Chondrocyte (in vitro differentiated cells): ENCODE measurements around the gene DENND1B. TPM values are rescaled to one million over a fixed set of nuclear protein-coding genes. Genes with fewer than 3 reads are reported as not detected.

Experiments
- DNase-seq: peaks from one replicate; pipeline ENCODE4 v3.0.0; 2021; ENCODE audit warnings: mixed read lengths, low spot score
- H3K27ac Mint-ChIP-seq: one replicate; pipeline ENCODE4 v1.8.0; 2021; ENCODE audit warnings: mild to moderate bottlenecking, moderate library complexity, mixed read lengths; ENCODE audit not compliant: unreplicated experiment
- H3K27me3 Mint-ChIP-seq: 2 replicates; pipeline ENCODE4 v1.8.0; 2021; ENCODE audit warnings: low read depth, mixed read lengths
- H3K36me3 Mint-ChIP-seq: 2 replicates; pipeline ENCODE4 v1.8.0; 2021; ENCODE audit warnings: low read depth, mixed read lengths
- H3K4me1 Mint-ChIP-seq: 2 replicates; pipeline ENCODE4 v1.8.0; 2021; ENCODE audit warnings: low read depth, mild to moderate bottlenecking, mixed read lengths
- H3K4me3 Mint-ChIP-seq: one replicate; pipeline ENCODE4 v1.8.0; 2021; ENCODE audit warnings: mild to moderate bottlenecking, moderate library complexity, mixed read lengths; ENCODE audit not compliant: unreplicated experiment
- H3K9me3 Mint-ChIP-seq: 2 replicates; pipeline ENCODE4 v1.8.0; 2021; ENCODE audit warnings: low read depth, mixed read lengths
- total RNA-seq: library from RNA; stranded (reverse); gene quantifications from 3 replicates; pipeline ENCODE4 v1.2.1, GENCODE V29; 2021
- TF ChIP-seq, protein P1 (sequence below): fragments of 200-600 bp; sonication (generic); IDR thresholded peaks from 2 replicates; pipeline ENCODE4 v1.5.0; 2021; ENCODE audit warnings: antibody characterized with exemption, mild to moderate bottlenecking, moderate library complexity

The DENND1B gene
- total RNA-seq, 1 donor from 2014 or later = 10.9 TPM

DNA sequence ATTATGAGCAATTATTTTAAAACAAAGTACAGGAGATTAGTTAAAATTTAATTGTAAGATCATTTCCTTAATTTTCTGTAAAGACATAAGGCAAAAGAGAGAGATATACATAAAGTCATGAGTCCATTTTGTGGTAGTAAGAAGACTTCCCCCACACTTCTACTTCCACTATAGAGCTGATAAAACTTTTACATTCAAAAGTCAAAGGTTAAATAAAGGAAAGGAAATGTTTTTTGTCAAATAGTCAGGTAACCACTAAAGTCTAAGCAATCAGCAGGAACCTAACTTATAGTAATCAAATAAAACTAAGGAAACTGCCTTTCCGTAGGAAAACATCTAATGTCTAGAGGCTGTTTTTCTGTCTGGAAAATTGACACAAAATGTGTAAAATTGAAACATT, 110.9 kb downstream of the DENND1B start:
- H3K4me1 Mint-ChIP-seq = peaks cover 23% of the 10 kb centered on the region
- no peaks in the 10 kb centered on the region for H3K27me3 Mint-ChIP-seq
- H3K36me3 Mint-ChIP-seq = no peaks in the 10 kb centered on the region
- no peak overlapping the region for H3K27ac Mint-ChIP-seq
- no peak for DNase-seq
- H3K4me3 Mint-ChIP-seq = no peak overlapping the region
- no peaks in the 10 kb centered on the region for H3K9me3 Mint-ChIP-seq
- TF ChIP-seq, protein P1, sequence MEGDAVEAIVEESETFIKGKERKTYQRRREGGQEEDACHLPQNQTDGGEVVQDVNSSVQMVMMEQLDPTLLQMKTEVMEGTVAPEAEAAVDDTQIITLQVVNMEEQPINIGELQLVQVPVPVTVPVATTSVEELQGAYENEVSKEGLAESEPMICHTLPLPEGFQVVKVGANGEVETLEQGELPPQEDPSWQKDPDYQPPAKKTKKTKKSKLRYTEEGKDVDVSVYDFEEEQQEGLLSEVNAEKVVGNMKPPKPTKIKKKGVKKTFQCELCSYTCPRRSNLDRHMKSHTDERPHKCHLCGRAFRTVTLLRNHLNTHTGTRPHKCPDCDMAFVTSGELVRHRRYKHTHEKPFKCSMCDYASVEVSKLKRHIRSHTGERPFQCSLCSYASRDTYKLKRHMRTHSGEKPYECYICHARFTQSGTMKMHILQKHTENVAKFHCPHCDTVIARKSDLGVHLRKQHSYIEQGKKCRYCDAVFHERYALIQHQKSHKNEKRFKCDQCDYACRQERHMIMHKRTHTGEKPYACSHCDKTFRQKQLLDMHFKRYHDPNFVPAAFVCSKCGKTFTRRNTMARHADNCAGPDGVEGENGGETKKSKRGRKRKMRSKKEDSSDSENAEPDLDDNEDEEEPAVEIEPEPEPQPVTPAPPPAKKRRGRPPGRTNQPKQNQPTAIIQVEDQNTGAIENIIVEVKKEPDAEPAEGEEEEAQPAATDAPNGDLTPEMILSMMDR = no peak

DNA sequence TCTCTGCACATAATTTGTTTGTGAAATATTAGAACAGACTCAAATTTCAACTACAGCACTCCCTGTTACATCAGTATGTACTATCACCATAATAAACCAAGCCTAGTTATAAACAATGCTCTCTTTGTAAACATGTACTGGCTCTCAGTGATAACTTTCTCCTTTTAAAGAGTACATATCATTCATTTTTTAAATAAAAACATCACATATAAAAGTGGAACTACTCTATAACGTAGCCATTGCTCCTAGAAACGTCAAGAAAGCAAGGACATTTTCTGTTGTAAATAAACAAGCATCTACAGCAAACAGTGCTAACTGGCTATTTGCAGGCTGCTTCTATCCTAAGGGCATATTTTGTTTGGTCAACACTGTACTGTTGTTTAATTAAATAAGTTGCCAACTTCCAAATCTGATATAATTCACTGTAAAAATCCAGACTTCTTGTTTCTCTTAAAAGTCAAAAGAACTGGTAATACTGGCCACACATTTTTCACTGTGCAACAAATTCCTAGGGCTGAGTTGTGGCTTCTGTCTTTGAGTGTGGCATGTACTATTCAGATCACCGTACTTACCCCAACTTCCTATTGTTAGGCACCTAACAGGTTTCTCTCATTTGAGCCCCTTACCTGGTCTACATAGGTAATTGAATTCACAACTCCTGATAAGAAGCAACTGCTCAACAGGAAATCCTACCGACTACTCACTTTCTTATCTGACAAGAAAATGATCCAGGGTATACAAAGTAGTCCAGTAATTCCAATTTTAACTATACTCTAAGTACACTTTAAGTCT, 111.9 kb downstream of the DENND1B start:
- H3K4me1 Mint-ChIP-seq = peaks cover 24% of the 10 kb centered on the region
- no peaks in the 10 kb centered on the region for H3K9me3 Mint-ChIP-seq
- no peak overlapping the region for H3K4me3 Mint-ChIP-seq
- H3K27ac Mint-ChIP-seq = peak overlapping the region; percentile 6
- no peak for DNase-seq
- H3K27me3 Mint-ChIP-seq = no peaks in the 10 kb centered on the region
- no peaks in the 10 kb centered on the region for H3K36me3 Mint-ChIP-seq
- TF ChIP-seq, protein P1 = no peak

DNA sequence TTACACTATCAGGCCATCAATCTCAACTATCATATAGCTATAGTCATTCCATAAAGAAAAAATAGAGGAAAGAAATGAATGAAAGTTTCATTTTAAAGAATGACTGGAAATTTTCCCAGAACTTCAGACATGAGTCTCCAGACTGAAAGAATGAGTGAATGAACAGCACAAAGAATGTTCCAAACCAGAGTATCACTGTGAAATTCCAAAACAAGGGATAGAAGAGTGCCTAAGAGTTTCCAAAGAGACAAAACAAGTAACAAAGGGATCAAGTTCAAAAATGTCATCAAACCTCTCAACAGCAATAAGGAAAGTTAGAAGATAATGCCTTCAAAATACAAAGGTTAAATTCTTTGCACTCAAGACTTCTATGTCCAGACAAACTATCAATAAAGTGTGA, 114.9 kb downstream of the DENND1B start:
- Mint-ChIP-seq H3K9me3 (no peaks in the 10 kb centered on the region), H3K4me1 (peaks cover 24% of the 10 kb centered on the region), H3K27me3 (no peaks in the 10 kb centered on the region), H3K27ac (peak overlapping the region; percentile 38), H3K4me3 (no peak overlapping the region), H3K36me3 (peaks cover 2% of the 10 kb centered on the region)
- TF ChIP-seq, protein P1 = no peak
- DNase-seq = no peak

DNA sequence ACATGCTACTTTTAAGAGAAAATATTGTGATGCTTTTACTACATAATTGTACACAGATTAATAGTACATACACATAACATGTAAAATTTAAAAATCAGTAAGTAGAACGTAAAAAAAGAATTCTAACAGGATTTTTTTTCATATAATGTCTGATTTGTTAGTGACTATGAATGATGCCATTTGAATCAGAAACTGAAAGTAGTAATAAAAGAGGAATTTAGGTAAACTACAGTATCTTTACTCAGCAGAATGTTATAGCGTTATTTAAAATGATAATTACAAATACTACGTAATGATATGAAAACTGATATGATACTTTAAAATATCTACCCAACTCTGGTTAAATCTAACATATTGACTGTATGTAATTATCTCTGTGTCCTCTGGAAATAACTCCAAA, 116.1 kb downstream of the DENND1B start:
- no peak overlapping the region for H3K27ac Mint-ChIP-seq
- peaks cover 2% of the 10 kb centered on the region for H3K36me3 Mint-ChIP-seq
- TF ChIP-seq, protein P1 = no peak
- H3K27me3 Mint-ChIP-seq = no peaks in the 10 kb centered on the region
- no peaks in the 10 kb centered on the region for H3K9me3 Mint-ChIP-seq
- peaks cover 20% of the 10 kb centered on the region for H3K4me1 Mint-ChIP-seq
- H3K4me3 Mint-ChIP-seq = no peak overlapping the region
- no peak for DNase-seq

GRCh38 chr1:197649188-197649587, 126.1 kb downstream of the DENND1B start:
- Mint-ChIP-seq H3K9me3 (peaks cover 4% of the 10 kb centered on the region), H3K4me1 (no peaks in the 10 kb centered on the region), H3K27me3 (no peaks in the 10 kb centered on the region), H3K36me3 (peaks cover 4% of the 10 kb centered on the region), H3K4me3 (no peak overlapping the region), H3K27ac (no peak overlapping the region)
- TF ChIP-seq, protein P1 = no peak
- DNase-seq = no peak
